Measurements from ENCODE around the gene USP6. TPM values are rescaled to one million over a fixed set of nuclear protein-coding genes. Genes with fewer than 3 reads are reported as not detected.

The USP6 gene
- total RNA-seq, 1 experiment from 2014 or later: 0.20 TPM

GRCh38 chr17:5080591-5080990, 35.2 kb upstream of the USP6 start:
- no peak overlapping the region for H3K4me3 Mint-ChIP-seq
- no peak overlapping the region for H3K27ac Mint-ChIP-seq
- H3K9me3 Mint-ChIP-seq: peaks cover 11% of the 10 kb centered on the region
- TF ChIP-seq PRDM15 (CRISPR knock-in tag; IDR thresholded peaks at IDR 0.05): no peak
- no peak for TF ChIP-seq FOXJ3 (CRISPR knock-in tag; IDR thresholded peaks at IDR 0.05; ENCODE audit: borderline replicate concordance)
- TF ChIP-seq IRF1 (CRISPR knock-in tag; IDR thresholded peaks at IDR 0.05): no peak
- no peak for TF ChIP-seq ETV6 (CRISPR knock-in tag; IDR thresholded peaks at IDR 0.05)
- TF ChIP-seq IRF2 (CRISPR knock-in tag; IDR thresholded peaks at IDR 0.05; ENCODE audit: borderline replicate concordance, low read depth): no peak
- TF ChIP-seq ARID4B (CRISPR knock-in tag; IDR thresholded peaks at IDR 0.05; ENCODE audit: borderline replicate concordance): no peak
- TF ChIP-seq PREB (CRISPR knock-in tag; IDR thresholded peaks at IDR 0.05; ENCODE audit: borderline replicate concordance): no peak
- no peak for TF ChIP-seq SOX15 (CRISPR knock-in tag; IDR thresholded peaks at IDR 0.05)
- no peak for TF ChIP-seq MAX (CRISPR knock-in tag; IDR thresholded peaks at IDR 0.05)
- TF ChIP-seq ZNF512 (CRISPR knock-in tag; IDR thresholded peaks at IDR 0.05; ENCODE audit: borderline replicate concordance): no peak
- no peak for TF ChIP-seq E2F1 (CRISPR knock-in tag; IDR thresholded peaks at IDR 0.05)
- TF ChIP-seq TP53 (CRISPR knock-in tag; IDR thresholded peaks at IDR 0.05): no peak
- TF ChIP-seq ZNF317 (CRISPR knock-in tag; IDR thresholded peaks at IDR 0.05; ENCODE audit: borderline replicate concordance, low read depth): no peak
- no peak for TF ChIP-seq E2F4 (CRISPR knock-in tag; IDR thresholded peaks at IDR 0.05; ENCODE audit: borderline replicate concordance, low read depth)
- ATAC-seq (no peak), DNase-seq (ENCODE audit: low spot score) (no peak)
- peaks cover 49% of the 10 kb centered on the region for H3K27me3 Mint-ChIP-seq (ENCODE audit: low read depth)
- H3K4me1 Mint-ChIP-seq: peaks cover 8% of the 10 kb centered on the region
- POLR2A ChIA-PET: no interaction called here
- CTCF ChIA-PET: interaction anchor here (0.6 kb wide), 1 partner anchor 157 kb away, joined by 3 read pairs; no protein-coding TSS in a partner anchor
- H3K36me3 Mint-ChIP-seq: peaks cover 4% of the 10 kb centered on the region; the same call in 1 of the 2 replicates

Data from WTC11 (cell line).